GM19240 (cell line): ENCODE data around the gene UPK1A.

Experiments
- DNase-seq: peaks from one replicate; pipeline ENCODE4 v3.0.0; 2011; ENCODE audit warnings: low spot score; ENCODE audit not compliant: insufficient read length

The UPK1A gene

GRCh38 chr19:35666251-35666913 lies at the start of gene UPK1A:
Gene UPK1A (plus strand): TSS chr19:35666517. CDS start chr19:35666813, 296 bp downstream.
- DNase-seq, result no peak

DNA sequence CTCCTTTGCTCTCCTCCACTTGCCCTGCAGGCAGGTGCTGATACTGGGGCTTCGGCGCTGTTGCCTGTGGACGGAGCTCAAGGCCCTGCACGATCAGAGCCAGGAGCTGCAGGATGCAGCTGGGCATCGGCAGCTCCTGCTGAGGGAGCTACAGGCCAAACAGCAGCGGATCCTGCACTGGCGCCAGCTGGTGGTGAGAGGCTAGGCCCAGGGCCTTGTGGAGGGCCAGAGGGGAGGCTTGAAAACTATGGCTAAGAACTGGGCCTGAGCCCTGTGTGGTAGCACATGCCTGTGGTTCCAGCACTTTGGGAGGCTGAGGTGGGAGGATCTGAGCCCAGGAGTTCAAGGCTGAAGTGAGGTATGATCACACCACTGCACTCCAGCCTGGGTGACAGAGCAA lies 47.5 kb upstream of the UPK1A start:
- no peak for DNase-seq

DNA sequence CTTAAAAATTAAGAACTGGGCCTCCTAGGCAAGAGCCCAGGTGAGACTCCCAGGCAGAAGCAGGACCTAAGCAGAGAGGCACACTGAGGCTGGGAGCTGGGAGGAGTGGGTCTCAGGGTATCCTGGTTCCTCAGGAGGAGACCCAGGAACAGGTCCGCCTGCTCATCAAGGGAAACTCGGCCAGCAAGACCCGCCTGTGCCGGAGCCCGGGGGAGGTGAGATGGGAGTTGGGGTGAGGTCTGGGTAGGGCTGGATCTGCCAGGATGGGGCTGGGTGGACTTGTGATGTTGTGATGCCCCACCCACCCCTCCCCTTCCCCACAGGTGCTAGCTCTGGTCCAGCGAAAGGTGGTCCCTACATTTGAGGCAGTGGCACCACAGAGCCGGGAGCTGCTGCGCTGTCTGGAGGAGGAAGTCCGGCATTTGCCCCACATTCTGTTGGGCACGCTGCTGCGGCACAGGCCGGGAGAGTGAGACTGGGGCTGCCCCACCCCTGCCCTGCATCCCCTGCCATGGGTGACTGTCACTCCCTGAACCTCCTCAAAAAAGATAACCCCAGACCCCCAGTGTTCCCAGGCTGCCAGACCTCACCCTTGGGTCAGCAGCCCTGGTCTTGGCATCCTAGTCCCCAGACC lies 46.9 kb upstream of the UPK1A start:
- no peak for DNase-seq

- DNase-seq, result no peak
Measured at GRCh38 chr19:35620001-35620400, 46.3 kb upstream of the UPK1A start.

DNA sequence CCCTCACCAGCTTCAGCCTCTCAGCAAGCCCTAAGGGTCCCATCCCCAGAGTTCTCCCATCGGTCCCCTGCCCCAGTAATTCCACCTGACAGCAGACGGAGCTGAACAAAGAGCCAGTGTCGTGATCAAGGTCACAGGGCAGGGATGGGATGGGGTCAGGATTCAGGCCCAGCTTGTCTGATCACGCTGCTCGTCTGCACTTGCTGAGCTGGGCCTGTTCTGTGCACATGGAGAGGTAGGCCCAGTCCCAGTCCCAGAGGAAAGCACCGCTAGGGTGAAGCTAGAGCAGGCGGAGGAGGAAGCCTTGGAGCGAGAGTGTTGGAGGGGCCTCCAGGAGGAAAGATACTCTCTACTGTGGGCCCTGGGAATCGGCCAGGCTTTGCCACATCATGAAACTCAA lies 44.6 kb upstream of the UPK1A start:
- no peak for DNase-seq

- DNase-seq, result no peak
Measured at GRCh38 chr19:35622750-35623149, 43.6 kb upstream of the UPK1A start.

DNA sequence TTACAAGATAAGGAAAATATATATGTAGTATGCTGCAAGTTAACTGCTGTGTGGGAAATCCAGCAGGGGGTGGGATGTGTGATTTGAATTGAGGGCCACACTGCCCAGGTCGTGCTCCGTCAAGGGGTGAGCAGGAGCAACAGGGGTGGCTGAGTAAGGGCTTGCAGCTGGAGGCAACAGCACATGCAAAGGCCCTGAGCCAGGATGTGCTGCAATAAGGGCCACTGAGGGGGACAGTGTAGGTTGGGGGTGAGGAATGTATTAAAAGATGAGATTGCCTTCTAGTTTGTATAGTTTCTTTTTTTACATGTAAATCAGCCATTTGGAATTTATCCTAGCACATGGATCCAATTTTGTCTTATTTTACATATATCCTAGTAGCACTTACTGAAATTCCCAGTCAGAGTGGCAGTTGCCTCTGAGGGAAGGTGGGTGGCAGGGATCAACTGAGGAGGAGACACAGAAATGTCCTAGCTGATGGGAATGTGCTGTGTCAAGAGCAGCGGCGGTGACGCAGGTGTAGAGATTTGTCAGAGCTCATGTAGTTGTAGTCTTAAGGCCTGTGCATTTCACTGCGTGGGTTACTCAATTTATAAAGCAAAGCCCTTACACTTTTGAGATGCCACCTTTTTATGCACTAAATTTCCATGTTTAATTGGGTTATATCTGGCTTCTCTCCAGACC lies 42.8 kb upstream of the UPK1A start:
- DNase-seq, result no peak

DNA sequence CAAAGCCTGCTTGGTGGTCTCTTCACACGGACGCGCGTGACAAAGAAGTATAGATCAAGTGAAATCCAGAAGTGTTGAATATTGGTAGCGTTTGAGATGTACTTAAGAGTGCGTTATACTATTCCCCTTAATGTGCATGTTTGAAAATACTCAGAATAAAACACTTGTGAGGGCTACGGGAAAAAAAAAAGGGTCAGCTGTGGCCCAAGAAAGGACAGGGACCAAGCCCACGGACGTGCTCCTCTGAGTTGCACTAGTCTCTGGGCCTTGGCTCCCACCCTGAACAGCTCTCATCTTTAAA lies 38.1 kb upstream of the UPK1A start:
- no peak for DNase-seq

DNA sequence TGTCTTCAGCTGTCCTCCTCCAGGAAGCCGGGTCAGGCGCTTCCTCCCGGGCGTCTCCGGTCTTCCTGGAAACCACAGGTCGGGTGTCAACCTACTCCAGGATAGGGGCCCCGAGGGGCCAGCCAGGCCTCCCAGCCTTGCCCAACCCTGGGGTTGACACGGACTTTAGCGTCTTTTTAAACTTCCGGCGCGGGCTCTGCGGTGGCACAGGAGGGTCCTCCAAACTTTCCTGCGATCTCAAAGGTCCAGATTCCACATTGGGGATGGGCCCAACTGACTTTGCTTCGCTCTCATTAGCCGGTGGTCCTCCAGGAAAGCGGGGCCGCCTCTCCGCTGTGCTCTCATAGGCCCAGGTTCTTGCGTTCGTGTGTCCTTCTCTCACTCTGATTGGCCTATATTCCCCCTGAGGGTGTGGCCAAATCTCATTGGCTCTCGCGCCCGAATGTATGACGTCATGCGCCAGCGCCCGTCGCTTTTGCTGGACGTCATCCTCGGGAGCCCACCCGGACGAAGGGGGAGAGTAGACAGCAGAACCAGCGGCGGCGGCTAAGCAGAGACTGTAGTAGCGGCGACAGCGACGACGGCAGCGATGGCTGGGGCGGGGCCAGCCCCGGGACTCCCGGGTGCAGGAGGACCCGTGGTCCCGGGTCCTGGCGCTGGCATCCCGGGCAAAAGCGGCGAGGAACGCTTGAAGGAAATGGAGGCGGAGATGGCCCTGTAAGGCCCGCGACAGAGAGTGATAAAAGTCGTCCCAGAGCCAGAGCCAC lies 37.6 kb upstream of the UPK1A start, which contains the start of gene RBM42:
Gene RBM42 (plus strand): TSS at position 472 of the 767 bp plus-strand sequence. CDS start 118 bp downstream, at position 590.
- peak; percentile 100 for DNase-seq

DNA sequence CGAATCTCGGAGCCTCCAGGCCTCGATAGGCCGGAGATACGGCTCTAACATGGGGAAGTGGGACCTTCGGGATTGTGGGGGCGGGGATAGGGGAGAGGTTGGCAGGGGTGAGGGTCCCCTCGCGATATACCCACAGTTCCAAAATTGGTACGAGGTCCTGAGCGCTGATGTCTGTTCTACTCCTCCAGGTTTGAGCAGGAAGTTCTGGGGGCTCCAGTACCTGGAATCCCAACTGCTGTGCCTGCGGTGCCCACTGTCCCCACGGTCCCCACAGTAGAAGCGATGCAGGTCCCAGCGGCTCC lies 37.0 kb upstream of the UPK1A start:
- no peak for DNase-seq

- DNase-seq, result no peak
Measured at GRCh38 chr19:35633727-35634440, 32.4 kb upstream of the UPK1A start.

GRCh38 chr19:35636651-35637050 lies 29.7 kb upstream of the UPK1A start:
- no peak for DNase-seq

DNA sequence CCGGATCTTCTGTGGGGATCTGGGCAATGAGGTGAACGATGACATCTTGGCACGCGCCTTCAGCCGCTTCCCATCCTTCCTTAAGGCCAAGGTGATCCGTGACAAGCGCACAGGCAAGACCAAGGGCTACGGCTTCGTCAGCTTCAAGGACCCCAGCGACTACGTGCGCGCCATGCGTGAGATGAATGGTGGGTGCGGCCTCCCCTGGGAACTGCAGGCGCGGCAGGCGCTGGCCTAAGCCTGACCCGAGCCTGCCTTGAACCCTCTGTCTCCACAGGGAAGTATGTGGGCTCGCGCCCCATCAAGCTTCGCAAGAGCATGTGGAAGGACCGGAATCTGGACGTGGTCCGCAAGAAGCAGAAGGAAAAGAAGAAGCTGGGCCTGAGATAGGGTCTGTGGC lies 29.2 kb upstream of the UPK1A start:
- DNase-seq, result no peak

- no peak for DNase-seq
Measured at GRCh38 chr19:35639321-35639639, 27.0 kb upstream of the UPK1A start.

DNA sequence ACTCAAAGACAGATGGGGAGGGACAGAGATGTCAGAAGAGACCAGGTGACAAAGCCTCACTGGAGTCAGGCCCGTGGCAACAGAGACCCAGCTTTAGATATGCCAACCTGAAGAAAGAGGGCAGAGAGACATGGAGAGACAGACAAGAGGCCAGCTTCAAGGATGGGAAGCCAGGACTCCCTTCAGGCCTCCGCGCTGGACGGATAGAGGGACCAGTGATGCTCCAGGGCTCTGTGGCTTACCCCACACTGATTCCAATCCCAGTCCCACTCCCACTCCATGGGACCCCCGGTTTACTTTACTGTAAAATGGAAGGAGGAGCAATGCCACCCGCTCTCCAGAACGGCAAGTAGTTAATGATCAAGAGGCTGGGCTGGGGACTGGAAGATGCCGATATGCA lies 26.5 kb upstream of the UPK1A start:
- no peak for DNase-seq

DNA sequence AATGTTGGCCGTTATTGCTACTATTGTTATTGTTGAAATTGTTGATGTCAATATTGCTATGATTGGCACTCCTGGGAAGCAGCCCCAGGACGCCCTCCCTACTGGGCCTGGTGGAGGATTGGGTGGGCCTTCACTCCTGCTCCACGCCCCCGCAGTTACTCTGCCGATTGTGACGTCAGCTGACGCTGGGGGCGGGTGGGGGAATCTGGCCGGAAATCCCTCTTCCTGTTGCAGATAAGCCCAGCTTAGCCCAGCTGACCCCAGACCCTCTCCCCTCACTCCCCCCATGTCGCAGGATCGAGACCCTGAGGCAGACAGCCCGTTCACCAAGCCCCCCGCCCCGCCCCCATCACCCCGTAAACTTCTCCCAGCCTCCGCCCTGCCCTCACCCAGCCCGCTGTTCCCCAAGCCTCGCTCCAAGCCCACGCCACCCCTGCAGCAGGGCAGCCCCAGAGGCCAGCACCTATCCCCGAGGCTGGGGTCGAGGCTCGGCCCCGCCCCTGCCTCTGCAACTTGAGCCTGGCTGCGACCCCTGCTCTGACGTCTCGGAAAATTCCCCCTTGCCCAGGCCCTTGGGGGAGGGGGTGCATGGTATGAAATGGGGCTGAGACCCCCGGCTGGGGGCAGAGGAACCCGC lies 24.7 kb upstream of the UPK1A start, which contains the start of gene ETV2:
Gene ETV2 (plus strand): TSS at position 231 of the 637 bp plus-strand sequence. CDS start 716 bp downstream, outside the sequence.
- DNase-seq, result no peak

DNA sequence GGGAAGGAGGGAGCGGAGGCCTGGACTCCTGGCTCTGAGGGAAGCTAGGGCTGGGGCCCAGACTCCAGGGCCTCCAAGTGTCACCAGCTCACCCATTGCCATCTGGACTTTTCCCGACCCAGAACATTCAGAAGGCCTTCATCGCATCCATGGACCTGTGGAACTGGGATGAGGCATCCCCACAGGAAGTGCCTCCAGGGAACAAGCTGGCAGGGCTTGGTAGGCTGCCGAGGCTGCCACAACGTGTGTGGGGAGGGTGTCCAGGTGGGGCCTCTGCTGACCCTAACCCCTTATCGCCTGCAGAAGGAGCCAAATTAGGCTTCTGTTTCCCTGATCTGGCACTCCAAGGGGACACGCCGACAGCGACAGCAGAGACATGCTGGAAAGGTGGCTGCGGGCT lies 24.0 kb upstream of the UPK1A start:
- DNase-seq, result no peak

DNA sequence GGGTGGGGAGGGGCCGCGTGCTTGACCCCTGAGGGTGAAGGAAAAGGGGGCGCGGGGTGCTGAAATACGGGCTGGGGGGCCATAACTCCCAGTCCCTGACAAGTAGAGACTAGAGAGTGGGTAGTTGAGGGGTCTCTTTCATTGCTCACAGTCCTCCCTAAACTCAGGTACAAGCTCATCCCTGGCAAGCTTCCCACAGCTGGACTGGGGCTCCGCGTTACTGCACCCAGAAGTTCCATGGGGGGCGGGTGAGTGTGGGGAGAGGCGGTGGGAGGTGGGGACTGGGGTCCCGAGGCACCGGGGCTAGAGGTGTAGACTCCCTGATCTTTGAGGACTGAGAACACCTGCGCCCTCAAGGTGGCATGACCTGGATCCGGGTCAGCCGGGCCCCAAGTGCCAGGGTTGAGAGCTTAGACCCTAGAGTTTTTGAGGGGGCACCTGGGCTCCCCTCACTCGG lies 23.5 kb upstream of the UPK1A start:
- no peak for DNase-seq

- DNase-seq, result peak; percentile 85
Measured at GRCh38 chr19:35643255-35644205, 22.8 kb upstream of the UPK1A start.
